Prostate gland (tissue), 2 donors: ENCODE results near the gene MRO.

ENCODE experiments used
- CTCF ChIP-seq, 4 experiments: fragments of 200-600 bp in 2 of 4; fragments of 450-650 bp in 2 of 4; sonication (generic) in 2 of 4; IDR thresholded peaks; 1 replicate in 3 of 4; 2 replicates in 1 of 4; pipeline ENCODE4 v1.5.1; 2016 to 2019; ENCODE audit warnings: antibody characterized with exemption in 4 of 4, mild to moderate bottlenecking in 2 of 4, moderate library complexity in 2 of 4
- POLR2AphosphoS5 ChIP-seq: sonication (generic); formaldehyde crosslinking; IDR thresholded peaks from one replicate; pipeline ENCODE4 v1.6.1; 2017; ENCODE audit warnings: antibody characterized with exemption

DNA sequence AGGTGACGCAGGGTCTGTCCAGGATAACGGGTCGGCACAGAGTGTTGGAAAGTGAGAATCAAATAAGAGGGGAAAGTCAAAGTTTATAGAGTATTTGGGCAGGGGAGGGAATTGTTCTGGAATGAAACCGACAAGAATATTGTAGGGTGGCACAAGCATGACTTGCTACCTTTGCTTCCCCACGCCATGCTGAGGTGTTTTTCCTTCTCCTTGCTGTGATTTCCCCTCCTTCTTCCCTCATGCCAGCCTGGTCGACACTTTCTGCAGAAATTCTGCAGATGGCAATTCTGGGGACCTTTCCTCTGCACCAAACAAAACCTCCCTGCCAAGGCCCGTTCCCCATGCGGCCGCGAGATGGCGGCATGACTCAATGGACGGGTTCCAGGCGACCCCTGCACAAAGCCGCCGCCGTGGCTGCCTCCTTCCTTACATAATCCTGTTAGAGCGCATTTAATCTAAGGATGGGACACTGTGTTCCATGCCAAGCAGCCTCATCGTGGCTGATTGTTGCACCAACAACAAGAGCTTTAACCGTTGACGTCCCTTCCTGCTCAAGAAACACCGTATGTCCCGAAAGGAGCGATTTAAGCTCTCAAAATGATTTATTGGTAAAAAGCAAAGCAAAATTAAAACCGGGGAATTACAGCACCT is at the start of gene MRO:
- TF ChIP-seq POLR2AphosphoS5 (peak; percentile 76), CTCF (IDR thresholded peaks at IDR 0.05) (peak; percentile 77 to 91 (median 86))
